Thyroid gland (tissue), 4 donors: ENCODE results near the gene SUN2. TPM values are rescaled to one million over a fixed set of nuclear protein-coding genes. Genes with fewer than 3 reads are reported as not detected.

Experiments
- DNase-seq, 2 donors: peaks; one replicate each; pipeline ENCODE4 v3.0.0-alpha.2; 2019
- H3K27ac ChIP-seq, 3 donors: fragments of 200-600 bp; sonication (generic); 1 replicate in 2 of 3; 2 replicates in 1 of 3; pipeline ENCODE4 v1.5.1; 2016 to 2019; ENCODE audit warnings: mild to moderate bottlenecking in 1 of 3, moderate library complexity in 1 of 3
- H3K27me3 ChIP-seq: fragments of 200-600 bp; sonication (generic); one replicate; pipeline ENCODE4 v1.5.1; 2019
- H3K36me3 ChIP-seq, 2 donors: fragments of 200-600 bp; sonication (generic); one replicate each; pipeline ENCODE4 v1.5.1; 2016 to 2019
- H3K4me1 ChIP-seq, 2 donors: fragments of 200-600 bp; sonication (generic); one replicate each; pipeline ENCODE4 v1.5.1; 2017 to 2019
- H3K4me3 ChIP-seq, 3 donors: fragments of 200-600 bp; sonication (generic); replicated peaks in 1 of 3; 1 replicate in 2 of 3; 2 replicates in 1 of 3; pipeline ENCODE4 v1.5.1; 2016; ENCODE audit warnings: mild to moderate bottlenecking in 1 of 3
- H3K9me3 ChIP-seq: fragments of 200-600 bp; sonication (generic); one replicate; pipeline ENCODE4 v1.5.1; 2017
- CTCF ChIP-seq, 6 experiments: fragments of 200-600 bp in 3 of 6; fragments of 450-650 bp in 3 of 6; sonication (generic) in 3 of 6; IDR thresholded peaks; one replicate each; pipeline ENCODE4 v1.5.1; 2016 to 2019; ENCODE audit warnings: antibody characterized with exemption in 6 of 6, mild to moderate bottlenecking in 2 of 6, inconsistent platforms in 1 of 6, moderate library complexity in 1 of 6
- POLR2A ChIP-seq, 2 donors: fragments of 450-650 bp; IDR thresholded peaks; one replicate each; pipeline ENCODE4 v1.6.1; 2017; ENCODE audit warnings: antibody characterized with exemption in 2 of 2, mild to moderate bottlenecking in 2 of 2, moderate library complexity in 1 of 2
- WGBS, 2 donors: methylation state at CpG; one replicate each; pipeline ENCODE4 v1.1.5; 2017; 5-methylcytosine and 5-hydroxymethylcytosine counted together
- intact Hi-C: fragments of 100-400 bp; cut with DNase I; formaldehyde crosslinking; loops from one replicate; pipeline ENCODE4 v1.15.1; 2023
- total RNA-seq, 4 donors: library from RNA; depleted of rRNA; stranded (reverse); fragments of >200 nt; gene quantifications; one replicate each; pipeline ENCODE4 v1.2.3, GENCODE V29; 2016

The SUN2 gene
- total RNA-seq, 4 donors from 2014 or later: 137 to 356 (median 153) TPM

DNA sequence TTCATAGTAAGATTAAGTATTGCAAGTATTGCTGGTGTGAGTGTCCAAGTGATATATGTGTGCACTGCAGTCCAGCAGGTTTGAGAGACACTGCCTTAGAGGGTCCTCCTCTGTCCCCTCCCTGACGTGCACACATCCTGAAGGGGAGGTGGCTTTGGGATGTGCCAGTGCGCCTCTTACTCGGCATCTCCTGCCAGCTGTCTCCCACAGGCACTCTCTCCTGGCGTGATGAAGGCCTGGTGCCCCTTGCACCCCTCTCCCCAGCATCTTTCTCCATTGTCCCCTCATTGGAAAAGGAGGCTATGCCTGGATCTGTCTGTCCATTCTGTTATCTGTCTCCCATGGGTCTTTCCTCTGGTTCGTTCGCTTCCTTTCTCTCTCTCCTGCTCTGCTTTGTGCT, 25.9 kb downstream of the SUN2 start:
- no peaks in the 10 kb centered on the region for H3K9me3 ChIP-seq
- H3K27me3 ChIP-seq: no peaks in the 10 kb centered on the region
- peaks cover 59 to 68% of the 10 kb centered on the region in 2 donors for H3K36me3 ChIP-seq
- DNase-seq: no peak
- no peak overlapping the region for H3K4me3 ChIP-seq
- peaks cover 22 to 32% of the 10 kb centered on the region in 2 donors for H3K4me1 ChIP-seq
- intact Hi-C loops: no loop called here
- no peak overlapping the region for H3K27ac ChIP-seq
- 89 to 96% methylated on average over 6 of the region's 6 CpGs for WGBS, 2 donors
- TF ChIP-seq POLR2A (IDR thresholded peaks at IDR 0.05) (no peak), CTCF (IDR thresholded peaks at IDR 0.05) (no peak)

GRCh38 chr22:38728871-38729796, 26.7 kb downstream of the SUN2 start:
- H3K4me3 ChIP-seq: no peak overlapping the region
- no peaks in the 10 kb centered on the region for H3K27me3 ChIP-seq
- H3K4me1 ChIP-seq: peaks cover 13 to 24% of the 10 kb centered on the region in 2 donors
- peaks cover 63 to 76% of the 10 kb centered on the region in 2 donors for H3K36me3 ChIP-seq
- no peak overlapping the region for H3K27ac ChIP-seq
- intact Hi-C loops: no loop called here
- no peaks in the 10 kb centered on the region for H3K9me3 ChIP-seq
- 95 to 97% methylated on average over 14 to 17 of the region's 18 CpGs for WGBS, 2 donors
- no peak for TF ChIP-seq CTCF (IDR thresholded peaks at IDR 0.05)
- no peak for TF ChIP-seq POLR2A (IDR thresholded peaks at IDR 0.05)
- no peak for DNase-seq

- Histone ChIP-seq H3K27ac (no peak overlapping the region), H3K36me3 (peaks cover 74 to 89% of the 10 kb centered on the region in 2 donors), H3K27me3 (no peaks in the 10 kb centered on the region), H3K4me1 (peaks cover 1 to 11% of the 10 kb centered on the region in 2 donors), H3K9me3 (no peaks in the 10 kb centered on the region), H3K4me3 (no peak overlapping the region)
- TF ChIP-seq CTCF (IDR thresholded peaks at IDR 0.05) (no peak), POLR2A (IDR thresholded peaks at IDR 0.05) (no peak)
- DNase-seq: no peak
- intact Hi-C loops: no loop called here
- 92 to 98% methylated on average over 9 to 12 of the region's 15 CpGs for WGBS, 2 donors
Measured at GRCh38 chr22:38727530-38728451, 28.0 kb downstream of the SUN2 start.

- WGBS, 2 donors: 94 to 96% methylated on average over 12 of the region's 12 CpGs
- no peaks in the 10 kb centered on the region for H3K9me3 ChIP-seq
- intact Hi-C loops: no loop called here
- H3K4me3 ChIP-seq: no peak overlapping the region
- H3K4me1 ChIP-seq: peaks cover 0 to 4% of the 10 kb centered on the region in 2 donors
- no peaks in the 10 kb centered on the region for H3K27me3 ChIP-seq
- DNase-seq: no peak
- no peak for TF ChIP-seq CTCF (IDR thresholded peaks at IDR 0.05)
- TF ChIP-seq POLR2A (IDR thresholded peaks at IDR 0.05): no peak
- peaks cover 81 to 95% of the 10 kb centered on the region in 2 donors for H3K36me3 ChIP-seq
- H3K27ac ChIP-seq: no peak overlapping the region
Measured at GRCh38 chr22:38727123-38727522, 28.7 kb downstream of the SUN2 start.
